ENCODE measurements around the gene DENND5A.
"Not testable (repeated sequence)": the region's sequence is repeated elsewhere in the genome, so short reads cannot be mapped to it uniquely, and the experiment has no call there.

Gene DENND5A

GRCh38 chr11:9210224-9210921, 54.8 kb downstream of the DENND5A start:
- peak; percentile 48 for DNase-seq

- DNase-seq: peak; percentile 13
Measured at GRCh38 chr11:9209604-9210003, 55.5 kb downstream of the DENND5A start.

- DNase-seq: peak; percentile 32
Measured at GRCh38 chr11:9208726-9209501, 56.2 kb downstream of the DENND5A start.

- no peak for DNase-seq
Measured at GRCh38 chr11:9207229-9207628, 57.9 kb downstream of the DENND5A start.

GRCh38 chr11:9206496-9206895, 58.7 kb downstream of the DENND5A start:
- DNase-seq: no peak

- DNase-seq: no peak
Measured at GRCh38 chr11:9203691-9204311, 61.3 kb downstream of the DENND5A start.

GRCh38 chr11:9201372-9202162, 63.6 kb downstream of the DENND5A start:
- peak; percentile 47 for DNase-seq

GRCh38 chr11:9200471-9200870, 64.7 kb downstream of the DENND5A start:
- DNase-seq: no peak

GRCh38 chr11:9193316-9193715, 71.8 kb downstream of the DENND5A start:
- no peak for DNase-seq

GRCh38 chr11:9192561-9192960, 72.6 kb downstream of the DENND5A start:
- DNase-seq: no peak

- not testable (repeated sequence) for DNase-seq
Measured at GRCh38 chr11:9190326-9191016, 74.7 kb downstream of the DENND5A start.

GRCh38 chr11:9188860-9189259, 76.3 kb downstream of the DENND5A start:
- DNase-seq: not testable (repeated sequence)

GRCh38 chr11:9187616-9188015, 77.5 kb downstream of the DENND5A start:
- no peak for DNase-seq

- no peak for DNase-seq
Measured at GRCh38 chr11:9184516-9184915, 80.6 kb downstream of the DENND5A start.

GRCh38 chr11:9182180-9182871, 82.8 kb downstream of the DENND5A start:
- no peak for DNase-seq

GRCh38 chr11:9180784-9181183, 84.4 kb downstream of the DENND5A start:
- no peak for DNase-seq

GRCh38 chr11:9179141-9179540, 86.0 kb downstream of the DENND5A start:
- DNase-seq: no peak

GRCh38 chr11:9178716-9179115, 86.4 kb downstream of the DENND5A start:
- DNase-seq: no peak

- DNase-seq: no peak
Measured at GRCh38 chr11:9177438-9178091, 87.6 kb downstream of the DENND5A start.

- DNase-seq: peak; percentile 10
Measured at GRCh38 chr11:9176550-9176949, 88.6 kb downstream of the DENND5A start.

GRCh38 chr11:9176136-9176535, 89.0 kb downstream of the DENND5A start:
- DNase-seq: no peak
